Uterus (tissue), 4 donors: ENCODE measurements around the gene COPZ1. TPM values are rescaled to one million over a fixed set of nuclear protein-coding genes. Genes with fewer than 3 reads are reported as not detected.

ENCODE experiments used
- DNase-seq, 2 donors: peaks; one replicate each; pipeline ENCODE4 v3.0.0-alpha.2; 2019 to 2020
- H3K27ac ChIP-seq, 2 donors: fragments of 200-600 bp; sonication (generic); 1 replicate in 1 of 2; 2 replicates in 1 of 2; pipeline ENCODE4 v1.5.1; 2016 to 2018
- H3K27me3 ChIP-seq, 2 donors: fragments of 200-600 bp; sonication (generic); one replicate each; pipeline ENCODE4 v1.5.1; 2018 to 2019; ENCODE audit warnings: control low read depth in 1 of 2
- H3K36me3 ChIP-seq, 2 donors: fragments of 200-600 bp; sonication (generic); one replicate each; pipeline ENCODE4 v1.5.1; 2019; ENCODE audit warnings: control low read depth in 1 of 2
- H3K4me1 ChIP-seq, 2 donors: fragments of 200-600 bp; sonication (generic); one replicate each; pipeline ENCODE4 v1.5.1; 2018 to 2019; ENCODE audit warnings: control low read depth in 1 of 2
- H3K4me3 ChIP-seq, 2 donors: fragments of 200-600 bp; sonication (generic); 1 replicate in 1 of 2; 2 replicates in 1 of 2; pipeline ENCODE4 v1.5.1; 2018 to 2019; ENCODE audit warnings: mild to moderate bottlenecking in 1 of 2
- H3K9me3 ChIP-seq, 2 donors: fragments of 200-600 bp; sonication (generic); one replicate each; pipeline ENCODE4 v1.5.1; 2019; ENCODE audit warnings: control low read depth in 1 of 2
- CTCF ChIP-seq, 4 experiments: fragments of 200-600 bp in 2 of 4; fragments of 450-650 bp in 2 of 4; sonication (generic) in 2 of 4; IDR thresholded peaks; one replicate each; pipeline ENCODE4 v1.5.1; 2016 to 2019; ENCODE audit warnings: antibody characterized with exemption in 4 of 4, mild to moderate bottlenecking in 2 of 4, moderate library complexity in 1 of 4
- POLR2A ChIP-seq, 2 donors: fragments of 450-650 bp; IDR thresholded peaks; one replicate each; pipeline ENCODE4 v1.6.1; 2016; ENCODE audit warnings: antibody characterized with exemption in 2 of 2, mild to moderate bottlenecking in 1 of 2, moderate library complexity in 1 of 2
- intact Hi-C: fragments of 100-400 bp; cut with DNase I; formaldehyde crosslinking; loops from one replicate; pipeline ENCODE4 v1.15.1; 2023; ENCODE audit warnings: low total_unique reads
- total RNA-seq, 4 donors: library from RNA; depleted of rRNA in 3 of 4; stranded (reverse); fragments of >200 nt in 3 of 4; gene quantifications; one replicate each; pipeline versions ENCODE4 v1.1.0 to v1.2.4, GENCODE V29; 2014 to 2023
- donor health status: DM: yes; HTN: yes; CAD: no.

The COPZ1 gene
- total RNA-seq, 4 donors from 2014 or later = 32.3 to 141 (median 120) TPM

- DNase-seq = no peak
- Histone ChIP-seq H3K4me3 (no peak overlapping the region), H3K9me3 (no peaks in the 10 kb centered on the region), H3K36me3 (no peaks in the 10 kb centered on the region), H3K4me1 (peaks cover 0 to 4% of the 10 kb centered on the region in 2 donors), H3K27ac (no peak overlapping the region), H3K27me3 (no peaks in the 10 kb centered on the region)
- TF ChIP-seq CTCF (IDR thresholded peaks at IDR 0.05) = no peak
- no peak for TF ChIP-seq POLR2A (IDR thresholded peaks at IDR 0.05)
- intact Hi-C loops = no loop called here
Measured at GRCh38 chr12:54381136-54381535, 56.2 kb downstream of the COPZ1 start.

- TF ChIP-seq POLR2A (IDR thresholded peaks at IDR 0.05) = no peak
- TF ChIP-seq CTCF (IDR thresholded peaks at IDR 0.05) = no peak
- H3K4me1 ChIP-seq = peaks cover 0 to 3% of the 10 kb centered on the region in 2 donors
- no peak overlapping the region for H3K4me3 ChIP-seq
- no peak overlapping the region for H3K27ac ChIP-seq
- no peak for DNase-seq
- no peaks in the 10 kb centered on the region for H3K9me3 ChIP-seq
- intact Hi-C loops = no loop called here
- no peaks in the 10 kb centered on the region for H3K36me3 ChIP-seq
- no peaks in the 10 kb centered on the region for H3K27me3 ChIP-seq
Measured at GRCh38 chr12:54383041-54383609, 58.2 kb downstream of the COPZ1 start.

GRCh38 chr12:54384591-54385041 is 59.7 kb downstream of the COPZ1 start, which contains the start of gene ZNF385A:
TSS of gene ZNF385A (minus strand) at chr12:54384733. CDS start at chr12:54384514, 219 bp downstream.
- TF ChIP-seq CTCF (IDR thresholded peaks at IDR 0.05) (no peak), POLR2A (IDR thresholded peaks at IDR 0.05) (no peak)
- Histone ChIP-seq H3K4me3 (no peak within 1 kb of the TSS), H3K9me3 (no peaks in the 10 kb centered on the region), H3K4me1 (no peaks in the 10 kb centered on the region), H3K36me3 (no peaks in the 10 kb centered on the region), H3K27me3 (no peaks in the 10 kb centered on the region), H3K27ac (no peak within 1 kb of the TSS)
- no peak for DNase-seq
- intact Hi-C loops = no loop called here

GRCh38 chr12:54385251-54385914 is 60.5 kb downstream of the COPZ1 start:
- H3K27ac ChIP-seq = no peak overlapping the region
- no peaks in the 10 kb centered on the region for H3K36me3 ChIP-seq
- TF ChIP-seq CTCF (IDR thresholded peaks at IDR 0.05) (no peak), POLR2A (IDR thresholded peaks at IDR 0.05) (no peak)
- H3K4me3 ChIP-seq = no peak overlapping the region
- intact Hi-C loops = no loop called here
- no peaks in the 10 kb centered on the region for H3K27me3 ChIP-seq
- H3K9me3 ChIP-seq = no peaks in the 10 kb centered on the region
- no peaks in the 10 kb centered on the region for H3K4me1 ChIP-seq
- DNase-seq = no peak

- H3K4me1 ChIP-seq = no peaks in the 10 kb centered on the region
- no peak for TF ChIP-seq CTCF (IDR thresholded peaks at IDR 0.05)
- no peak for TF ChIP-seq POLR2A (IDR thresholded peaks at IDR 0.05)
- no peaks in the 10 kb centered on the region for H3K27me3 ChIP-seq
- intact Hi-C loops = no loop called here
- no peak overlapping the region for H3K4me3 ChIP-seq
- DNase-seq = no peak
- no peak overlapping the region for H3K27ac ChIP-seq
- H3K9me3 ChIP-seq = no peaks in the 10 kb centered on the region
- H3K36me3 ChIP-seq = no peaks in the 10 kb centered on the region
Measured at GRCh38 chr12:54386403-54387113, 61.6 kb downstream of the COPZ1 start.
